Spinal cord (tissue), 10 donors: ENCODE results near the gene MICA. TPM values are rescaled to one million over a fixed set of nuclear protein-coding genes. Genes with fewer than 3 reads are reported as not detected.

Experiments used
- DNase-seq, 6 donors: peaks; one replicate each; pipeline versions ENCODE4 v3.0.0 to v3.0.0-alpha.2; 2013 to 2015; ENCODE audit warnings: low spot score in 6 of 6, low read depth in 4 of 6
- H3K27ac ChIP-seq: one replicate; pipeline ENCODE4 v1.5.1; 2013; ENCODE audit warnings: low read depth, low read length, control low read depth
- H3K27me3 ChIP-seq: one replicate; pipeline ENCODE4 v1.6.1; 2013; ENCODE audit warnings: low read length; ENCODE audit not compliant: control insufficient read depth, insufficient read depth
- H3K36me3 ChIP-seq: one replicate; pipeline ENCODE4 v1.6.1; 2013; ENCODE audit warnings: low read length; ENCODE audit not compliant: control insufficient read depth, insufficient read depth
- H3K4me1 ChIP-seq: one replicate; pipeline ENCODE4 v1.6.1; 2013; ENCODE audit warnings: low read length; ENCODE audit not compliant: control insufficient read depth, insufficient read depth
- H3K4me3 ChIP-seq: one replicate; pipeline ENCODE4 v1.5.1; 2013; ENCODE audit warnings: low read depth, low read length, control low read depth
- H3K9me3 ChIP-seq: one replicate; pipeline ENCODE4 v1.6.1; 2013; ENCODE audit warnings: low read length; ENCODE audit not compliant: control insufficient read depth, insufficient read depth
- WGBS: methylation state at CpG from one replicate; pipeline ENCODE4 v1.1.5; 2013; ENCODE audit warnings: missing lambda C conversion rate; ENCODE audit not compliant: insufficient coverage; 5-methylcytosine and 5-hydroxymethylcytosine counted together
- polyA plus RNA-seq, 2 donors: library from polyadenylated mRNA; unstranded; fragments of 120-200 nt; gene quantifications; one replicate each; pipeline ENCODE4 v1.2.1, GENCODE V29; 2013; ENCODE audit not compliant: insufficient read length in 2 of 2
- small RNA-seq: library from RNA; depleted of rRNA; stranded (forward); fragments of <200 nt; gene quantifications from one replicate; pipeline ENCODE3, GENCODE V24; 2014; ENCODE audit warnings: low replicate concordance
- total RNA-seq, 2 donors: library from RNA; depleted of rRNA in 1 of 2; stranded (reverse); fragments of 120-200 nt in 1 of 2; fragments of >200 nt in 1 of 2; gene quantifications; one replicate each; pipeline versions ENCODE4 v1.2.3 to v1.2.4, GENCODE V29; 2013 to 2014
- donor health status: healthy.

Gene MICA
- total and polyA plus RNA-seq, 4 donors: 4.2 to 23.6 (median 6.0) TPM

DNA sequence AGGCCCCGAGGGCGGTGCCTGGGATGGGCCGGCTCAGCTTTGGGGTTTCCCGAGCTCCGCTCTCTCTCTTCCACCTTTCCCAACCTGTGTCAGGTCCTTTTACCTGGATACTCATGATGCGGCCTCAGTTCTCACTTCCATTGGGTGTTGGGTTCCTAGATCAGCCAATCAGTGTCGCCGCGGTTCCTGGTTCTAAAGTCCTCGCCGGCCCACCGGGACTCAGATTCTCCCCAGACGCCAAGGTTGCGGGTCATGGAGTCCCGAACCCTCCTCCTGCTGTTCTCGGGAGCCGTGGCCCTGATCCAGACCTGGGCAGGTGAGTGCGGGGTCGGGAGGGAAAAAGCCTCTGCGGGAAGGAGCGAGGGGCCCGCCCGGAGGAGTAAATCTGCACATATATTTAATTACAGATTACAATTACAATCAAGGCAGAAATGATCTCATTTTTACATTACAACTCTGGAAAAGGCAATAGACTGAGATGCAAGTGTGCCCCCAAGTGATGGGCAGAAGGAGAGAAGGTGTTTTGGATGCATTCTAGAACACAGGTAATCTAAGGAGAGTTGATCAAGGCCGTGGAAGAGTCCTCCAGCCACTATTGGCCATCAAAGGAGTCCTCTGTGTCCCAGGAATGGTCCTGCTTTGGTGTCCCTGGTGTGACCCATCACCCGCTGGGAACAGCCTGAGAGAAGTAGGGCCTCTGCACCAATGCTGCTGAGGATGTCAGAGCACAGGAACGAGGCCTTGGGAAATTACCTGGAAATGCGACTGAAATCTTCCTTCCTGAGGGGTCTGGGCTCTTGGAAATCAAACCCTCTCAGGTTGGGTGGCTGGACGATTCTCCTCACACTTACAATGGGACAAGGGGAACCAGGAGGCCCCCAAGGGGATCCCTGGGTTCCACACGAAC, 59.8 kb downstream of the MICA start:
- WGBS: 23% methylated on average over 16 of the region's 29 CpGs
- no peak overlapping the region for H3K27ac ChIP-seq

DNA sequence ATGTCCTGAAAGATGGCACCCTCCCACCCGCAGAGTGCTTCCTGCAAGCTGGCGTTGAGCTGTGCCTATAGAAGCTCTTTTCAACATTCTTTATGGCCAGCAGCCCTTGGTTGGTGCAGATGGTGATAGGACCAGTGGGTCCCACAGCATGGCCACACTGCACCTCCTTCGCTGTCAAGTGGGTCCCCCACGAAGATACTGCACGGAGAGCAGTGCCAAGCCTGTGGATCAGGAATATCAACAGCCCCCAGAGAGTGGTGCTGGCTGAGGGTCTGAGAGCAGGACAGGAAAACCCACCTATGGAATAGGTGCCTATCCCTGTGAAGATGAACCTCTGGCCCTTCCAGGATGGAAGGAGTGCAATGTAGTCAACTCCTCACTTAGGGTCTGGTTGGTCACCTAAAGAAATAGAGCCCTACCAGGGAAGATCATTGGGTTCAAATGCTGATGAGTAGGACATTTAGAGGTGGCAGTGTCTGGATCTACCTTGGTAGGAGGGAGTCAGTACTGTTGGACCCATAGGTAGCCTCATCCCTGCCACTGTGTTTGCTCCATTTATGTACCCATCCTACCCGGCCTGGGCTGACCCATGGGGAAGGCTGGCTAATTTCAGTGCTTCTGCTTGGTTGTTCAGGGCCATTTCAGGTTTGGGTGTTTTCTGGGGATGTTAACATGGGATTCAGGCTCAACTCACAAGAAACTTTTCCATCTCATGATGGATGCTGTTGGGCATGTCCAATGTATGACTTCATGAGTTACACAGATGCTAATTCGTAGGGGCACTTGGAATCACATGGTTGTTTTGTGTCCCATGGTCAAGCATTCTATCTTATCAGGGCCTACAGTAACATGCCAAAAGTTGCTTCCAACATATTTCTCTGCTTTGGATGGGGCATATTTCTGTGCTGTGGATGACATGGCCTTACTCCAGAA, 61.1 kb downstream of the MICA start:
- peaks cover 5% of the 10 kb centered on the region for H3K27me3 ChIP-seq
- 92% methylated on average over 4 of the region's 7 CpGs for WGBS
- no peak overlapping the region for H3K27ac ChIP-seq
- peaks cover 9% of the 10 kb centered on the region for H3K4me1 ChIP-seq
- H3K9me3 ChIP-seq: no peaks in the 10 kb centered on the region
- no peak overlapping the region for H3K4me3 ChIP-seq
- H3K36me3 ChIP-seq: no peaks in the 10 kb centered on the region
- DNase-seq: no peak

More for the DNA sequence above, 59.8 kb downstream of the MICA start:
- Histone ChIP-seq H3K36me3 (no peaks in the 10 kb centered on the region), H3K27me3 (peaks cover 5% of the 10 kb centered on the region), H3K4me1 (peaks cover 9% of the 10 kb centered on the region), H3K4me3 (peak overlapping the region; percentile 27), H3K9me3 (no peaks in the 10 kb centered on the region)
- peak; percentile 52 to 96 (median 64) for DNase-seq

Small RNA genes within 50 kb of the gene (small RNA-seq; reads per million reads assigned to genes)
- gene HLA-S: not detected
- gene MIR6891: not detected
- gene RF00019: not detected
- gene RNU6-283P: not detected

Other genes with a start within 250 kb of the MICA start
- gene CCHCR1, start 245.8 kb upstream of the MICA start, total RNA-seq: 10 to 100 TPM; 16.4 to 26.2 TPM
- 10 to 100 TPM; 21.1 to 29.9 TPM for gene CCHCR1, start 245.8 kb upstream of the MICA start, polyA plus RNA-seq
- gene TCF19, start 245.0 kb upstream of the MICA start, total RNA-seq: 10 to 100 TPM; 10.1 to 18.7 TPM
- 10 to 100 TPM; 13.9 to 17.5 TPM for gene TCF19, start 245.0 kb upstream of the MICA start, polyA plus RNA-seq
- gene POU5F1, start 232.9 kb upstream of the MICA start, total RNA-seq: under 1 TPM; 0.22 to 0.59 TPM
- gene POU5F1, start 232.9 kb upstream of the MICA start, polyA plus RNA-seq: 1 to 10 TPM; 1.1 to 1.2 TPM
- gene HLA-C, start 131.5 kb upstream of the MICA start, total RNA-seq: 10 to 100 TPM; 24.9 to 66.1 TPM
- 10 to 100 TPM; 56.3 to 62.7 TPM for gene HLA-C, start 131.5 kb upstream of the MICA start, polyA plus RNA-seq
- 100 to 1,000 TPM; 134 to 168 TPM for gene HLA-B, start 46.4 kb upstream of the MICA start, total RNA-seq
- gene HLA-B, start 46.4 kb upstream of the MICA start, polyA plus RNA-seq: 100 to 1,000 TPM; 126 to 189 TPM
- 1 to 10 TPM; 1.9 to 2.8 TPM for gene MICB, start 94.5 kb downstream of the MICA start, total RNA-seq
- 1 to 10 TPM; 1.4 to 1.5 TPM for gene MICB, start 94.5 kb downstream of the MICA start, polyA plus RNA-seq
- gene MCCD1, start 125.4 kb downstream of the MICA start, total RNA-seq: not detected
- under 1 TPM in 1 of 2 donors, not detected in 1; 0.33 TPM for gene MCCD1, start 125.4 kb downstream of the MICA start, polyA plus RNA-seq
- gene DDX39B, start 138.4 kb downstream of the MICA start, total RNA-seq: 100 to 1,000 TPM; 242 to 404 TPM
- 100 to 1,000 TPM; 428 to 496 TPM for gene DDX39B, start 138.4 kb downstream of the MICA start, polyA plus RNA-seq
- 10 to 100 TPM; 32.2 to 63.3 TPM for gene ATP6V1G2, start 143.0 kb downstream of the MICA start, total RNA-seq
- 100 to 1,000 TPM; 231 to 258 TPM for gene ATP6V1G2, start 143.0 kb downstream of the MICA start, polyA plus RNA-seq
- gene NFKBIL1, start 144.0 kb downstream of the MICA start, total RNA-seq: 10 to 100 TPM in 1 of 2 donors, 1 to 10 TPM in 1; 9.8 to 24.4 TPM
- gene NFKBIL1, start 144.0 kb downstream of the MICA start, polyA plus RNA-seq: 10 to 100 TPM; 26.8 to 29.4 TPM
- under 1 TPM in 1 of 2 donors, not detected in 1; 0.11 TPM for gene LTA, start 168.7 kb downstream of the MICA start, total RNA-seq
- under 1 TPM; 0.22 to 0.27 TPM for gene LTA, start 168.7 kb downstream of the MICA start, polyA plus RNA-seq
- under 1 TPM in 1 of 2 donors, not detected in 1; 0.39 TPM for gene TNF, start 172.0 kb downstream of the MICA start, total RNA-seq
- gene TNF, start 172.0 kb downstream of the MICA start, polyA plus RNA-seq: under 1 TPM in 1 of 2 donors, not detected in 1; 0.40 TPM
- 1 to 10 TPM in 1 of 2 donors, under 1 TPM in 1; 0.55 to 1.9 TPM for gene LTB, start 178.8 kb downstream of the MICA start, total RNA-seq
- gene LTB, start 178.8 kb downstream of the MICA start, polyA plus RNA-seq: under 1 TPM; 0.35 to 0.50 TPM
- gene LST1, start 182.7 kb downstream of the MICA start, total RNA-seq: 10 to 100 TPM; 10.8 to 15.2 TPM
- 10 to 100 TPM in 1 of 2 donors, 1 to 10 TPM in 1; 9.0 to 12.6 TPM for gene LST1, start 182.7 kb downstream of the MICA start, polyA plus RNA-seq
- not detected for gene NCR3, start 189.4 kb downstream of the MICA start, total RNA-seq
- not detected for gene NCR3, start 189.4 kb downstream of the MICA start, polyA plus RNA-seq
- gene AIF1, start 211.6 kb downstream of the MICA start, total RNA-seq: 10 to 100 TPM; 35.5 to 55.0 TPM
- 10 to 100 TPM; 27.8 to 42.5 TPM for gene AIF1, start 211.6 kb downstream of the MICA start, polyA plus RNA-seq
- 10 to 100 TPM; 48.7 to 79.6 TPM for gene PRRC2A, start 217.1 kb downstream of the MICA start, total RNA-seq
- 100 to 1,000 TPM; 241 to 250 TPM for gene PRRC2A, start 217.1 kb downstream of the MICA start, polyA plus RNA-seq
- gene BAG6, start 249.1 kb downstream of the MICA start, total RNA-seq: 100 to 1,000 TPM in 1 of 2 donors, 10 to 100 TPM in 1; 88.9 to 184 TPM
- gene BAG6, start 249.1 kb downstream of the MICA start, polyA plus RNA-seq: 100 to 1,000 TPM; 249 to 255 TPM